VCaP (cell line): ENCODE measurements around the gene LHX3.

Experiments used
- H3K27ac ChIP-seq: fragments of 450-650 bp; 2 replicates; pipeline ENCODE4 v1.5.1; 2017
- CTCF ChIP-seq: fragments of 450-650 bp; conservative IDR thresholded peaks from 2 replicates; pipeline ENCODE4 v1.5.1; 2017; ENCODE audit warnings: mild to moderate bottlenecking, moderate library complexity

LHX3 gene

GRCh38 chr9:136147038-136147889 lies 57.7 kb downstream of the LHX3 start:
- no peak overlapping the region for H3K27ac ChIP-seq
- no peak for TF ChIP-seq CTCF
